Esophagus muscularis mucosa (tissue), 4 donors: ENCODE data around the gene TMEM38B. TPM values are rescaled to one million over a fixed set of nuclear protein-coding genes. Genes with fewer than 3 reads are reported as not detected.
"Not testable (repeated sequence)": the region's sequence is repeated elsewhere in the genome, so short reads cannot be mapped to it uniquely, and the experiment has no call there.

Source experiments
- DNase-seq: peaks from one replicate; pipeline ENCODE4 v3.0.0-alpha.2; 2017; ENCODE audit errors: extremely low spot score
- H3K27ac ChIP-seq, 4 donors: fragments of 200-600 bp; sonication (generic); replicated peaks in 1 of 4; 1 replicate in 3 of 4; 2 replicates in 1 of 4; pipeline ENCODE4 v1.5.1; 2016 to 2019; ENCODE audit warnings: mild to moderate bottlenecking in 1 of 4
- H3K27me3 ChIP-seq, 4 donors: fragments of 200-600 bp; sonication (generic); one replicate each; pipeline versions ENCODE4 v1.5.1 to v1.6.0; 2016 to 2019
- H3K36me3 ChIP-seq, 4 donors: fragments of 200-600 bp; sonication (generic); one replicate each; pipeline ENCODE4 v1.5.1; 2016 to 2019
- H3K4me1 ChIP-seq, 4 donors: fragments of 200-600 bp; sonication (generic); one replicate each; pipeline ENCODE4 v1.5.1; 2016 to 2019
- H3K4me3 ChIP-seq, 4 donors: fragments of 200-600 bp; sonication (generic); 1 replicate in 2 of 4; 2 replicates in 2 of 4; pipeline ENCODE4 v1.5.1; 2016 to 2019; ENCODE audit warnings: mild to moderate bottlenecking in 4 of 4, moderate library complexity in 1 of 4
- H3K9me3 ChIP-seq, 4 donors: fragments of 200-600 bp; sonication (generic); 1 replicate in 3 of 4; 2 replicates in 1 of 4; pipeline ENCODE4 v1.5.1; 2016 to 2019
- CTCF ChIP-seq, 3 experiments: fragments of 200-600 bp in 2 of 3; fragments of 450-650 bp in 1 of 3; sonication (generic) in 2 of 3; IDR thresholded peaks; one replicate each; pipeline ENCODE4 v1.5.1; 2017 to 2019; ENCODE audit warnings: antibody characterized with exemption in 3 of 3, mild to moderate bottlenecking in 2 of 3, moderate library complexity in 1 of 3
- EP300 ChIP-seq: sonication (generic); formaldehyde crosslinking; IDR thresholded peaks from one replicate; pipeline ENCODE4 v1.6.1; 2017; ENCODE audit warnings: antibody characterized with exemption
- POLR2A ChIP-seq: fragments of 450-650 bp; IDR thresholded peaks from one replicate; pipeline ENCODE4 v1.6.1; 2017; ENCODE audit warnings: antibody characterized with exemption, moderate library complexity, mild to moderate bottlenecking, low read depth
- POLR2AphosphoS5 ChIP-seq, 2 donors: sonication (generic); formaldehyde crosslinking; IDR thresholded peaks; one replicate each; pipeline ENCODE4 v1.6.1; 2017; ENCODE audit warnings: antibody characterized with exemption in 2 of 2
- WGBS: methylation state at CpG from one replicate; pipeline ENCODE4 v1.1.5; 2018; 5-methylcytosine and 5-hydroxymethylcytosine counted together
- intact Hi-C: fragments of 100-400 bp; cut with DNase I; formaldehyde crosslinking; loops from one replicate; pipeline ENCODE4 v1.15.1; 2023
- total RNA-seq, 4 donors: library from RNA; depleted of rRNA; stranded (reverse); fragments of >200 nt; gene quantifications; one replicate each; pipeline versions ENCODE4 v1.1.0 to v1.2.1, GENCODE V29; 2016

TMEM38B gene
- total RNA-seq, 4 donors from 2014 or later, result 8.0 to 15.1 (median 11.9) TPM

- peaks cover 0 to 5% (median 2%) of the 10 kb centered on the region in 4 donors for H3K36me3 ChIP-seq
- TF ChIP-seq POLR2A (no peak), POLR2AphosphoS5 (IDR thresholded peaks at IDR 0.05) (no peak), EP300 (no peak), CTCF (IDR thresholded peaks at IDR 0.05) (no peak)
- no peak overlapping the region for H3K27ac ChIP-seq
- no peaks in the 10 kb centered on the region for H3K27me3 ChIP-seq
- no peak for DNase-seq
- no peaks in the 10 kb centered on the region for H3K4me1 ChIP-seq
- no peaks in the 10 kb centered on the region for H3K9me3 ChIP-seq
- 90% methylated on average over 2 of the region's 2 CpGs for WGBS
- intact Hi-C loops, result no loop called here
- no peak overlapping the region for H3K4me3 ChIP-seq
These were observed 31.0 kb downstream of the TMEM38B start for GRCh38 chr9:105725370-105725769.

GRCh38 chr9:105728230-105728629 is 33.9 kb downstream of the TMEM38B start:
- H3K4me1 ChIP-seq, H3K36me3 ChIP-seq, H3K27ac ChIP-seq, H3K27me3 ChIP-seq, intact Hi-C loops, H3K9me3 ChIP-seq, DNase-seq, H3K4me3 ChIP-seq: not testable (repeated sequence)
- 98% methylated on average over 5 of the region's 5 CpGs for WGBS

- H3K36me3 ChIP-seq, H3K27me3 ChIP-seq, H3K4me1 ChIP-seq, H3K27ac ChIP-seq, H3K4me3 ChIP-seq, intact Hi-C loops, DNase-seq: not testable (repeated sequence)
- WGBS, result 98% methylated on average over 2 of the region's 2 CpGs
- peaks cover 0 to 36% (median 26%) of the 10 kb centered on the region in 4 donors for H3K9me3 ChIP-seq
These were observed 37.1 kb downstream of the TMEM38B start for GRCh38 chr9:105731420-105731819.

GRCh38 chr9:105735366-105735765 is 41.0 kb downstream of the TMEM38B start:
- intact Hi-C loops, result no loop called here
- TF ChIP-seq POLR2A (no peak), EP300 (no peak), CTCF (IDR thresholded peaks at IDR 0.05) (no peak), POLR2AphosphoS5 (IDR thresholded peaks at IDR 0.05) (no peak)
- peaks cover 0 to 46% (median 33%) of the 10 kb centered on the region in 4 donors for H3K9me3 ChIP-seq
- no peak overlapping the region for H3K4me3 ChIP-seq
- peaks cover 0 to 10% (median 1%) of the 10 kb centered on the region in 4 donors for H3K36me3 ChIP-seq
- H3K4me1 ChIP-seq, result no peaks in the 10 kb centered on the region
- no peak for DNase-seq
- no peaks in the 10 kb centered on the region for H3K27me3 ChIP-seq
- H3K27ac ChIP-seq, result no peak overlapping the region

GRCh38 chr9:105737205-105737604 is 42.9 kb downstream of the TMEM38B start:
- no peak for TF ChIP-seq CTCF (IDR thresholded peaks at IDR 0.05)
- TF ChIP-seq POLR2AphosphoS5 (IDR thresholded peaks at IDR 0.05), result no peak
- TF ChIP-seq POLR2A, result no peak
- no peak for TF ChIP-seq EP300
- DNase-seq, result no peak

GRCh38 chr9:105742088-105742487 is 47.7 kb downstream of the TMEM38B start:
- intact Hi-C loops, result no loop called here
- Histone ChIP-seq H3K27me3 (no peaks in the 10 kb centered on the region), H3K36me3 (peaks cover 0 to 10% (median 0%) of the 10 kb centered on the region in 4 donors), H3K9me3 (peaks cover 0 to 3% (median under 1%) of the 10 kb centered on the region in 4 donors), H3K4me3 (no peak overlapping the region), H3K4me1 (no peaks in the 10 kb centered on the region), H3K27ac (no peak overlapping the region)
- no peak for DNase-seq
- TF ChIP-seq EP300 (no peak), CTCF (IDR thresholded peaks at IDR 0.05) (no peak), POLR2AphosphoS5 (IDR thresholded peaks at IDR 0.05) (no peak), POLR2A (no peak)

More at GRCh38 chr9:105737205-105737604, 42.9 kb downstream of the TMEM38B start:
- no peak overlapping the region for H3K4me3 ChIP-seq
- no peaks in the 10 kb centered on the region for H3K4me1 ChIP-seq
- H3K36me3 ChIP-seq, result peaks cover 0 to 14% (median 1%) of the 10 kb centered on the region in 4 donors
- WGBS, result 95% methylated on average over 4 of the region's 4 CpGs
- H3K9me3 ChIP-seq, result peaks cover 0 to 46% (median 33%) of the 10 kb centered on the region in 4 donors
- no peak overlapping the region for H3K27ac ChIP-seq
- H3K27me3 ChIP-seq, result no peaks in the 10 kb centered on the region
- intact Hi-C loops, result no loop called here

GRCh38 chr9:105747325-105747724 is 53.0 kb downstream of the TMEM38B start:
- DNase-seq, result not testable (repeated sequence)
- 90% methylated on average over 3 of the region's 3 CpGs for WGBS

More at GRCh38 chr9:105747325-105747724, 53.0 kb downstream of the TMEM38B start:
- peaks cover 0 to 29% (median 13%) of the 10 kb centered on the region in 4 donors for H3K36me3 ChIP-seq
- H3K27me3 ChIP-seq, intact Hi-C loops, H3K9me3 ChIP-seq, H3K4me1 ChIP-seq, H3K27ac ChIP-seq, H3K4me3 ChIP-seq: not testable (repeated sequence)
